KOPT-K1 (cell line): ENCODE measurements around the gene THSD7A.

ENCODE experiments used
- H3K27ac ChIP-seq: fragments of 200-600 bp; sonication (generic); 2 replicates; pipeline ENCODE4 v1.5.1; 2016; ENCODE audit warnings: antibody characterized with exemption, mild to moderate bottlenecking, low read depth, low read length; ENCODE audit not compliant: poor library complexity, severe bottlenecking
- H3K36me3 ChIP-seq: fragments of 200-600 bp; sonication (generic); 2 replicates; pipeline ENCODE4 v1.5.1; 2017; ENCODE audit warnings: antibody characterized with exemption, mild to moderate bottlenecking, low read length, moderate library complexity; ENCODE audit not compliant: insufficient read depth
- H3K9me3 ChIP-seq: fragments of 200-600 bp; sonication (generic); 2 replicates; pipeline ENCODE4 v1.5.1; 2017; ENCODE audit warnings: antibody characterized with exemption, low read length, mild to moderate bottlenecking; ENCODE audit not compliant: insufficient read depth, poor library complexity, severe bottlenecking

THSD7A gene

GRCh38 chr7:11667810-11668185, 164.2 kb downstream of the THSD7A start:
- H3K36me3 ChIP-seq: no peaks in the 10 kb centered on the region
- H3K27ac ChIP-seq: no peak overlapping the region
- no peaks in the 10 kb centered on the region for H3K9me3 ChIP-seq

GRCh38 chr7:11667071-11667809, 164.8 kb downstream of the THSD7A start:
- no peak overlapping the region for H3K27ac ChIP-seq
- no peaks in the 10 kb centered on the region for H3K9me3 ChIP-seq
- H3K36me3 ChIP-seq: no peaks in the 10 kb centered on the region

- H3K36me3 ChIP-seq: no peaks in the 10 kb centered on the region
- H3K9me3 ChIP-seq: no peaks in the 10 kb centered on the region
- no peak overlapping the region for H3K27ac ChIP-seq
Measured at GRCh38 chr7:11665357-11665756, 166.6 kb downstream of the THSD7A start.

GRCh38 chr7:11655642-11656041, 176.4 kb downstream of the THSD7A start:
- no peak overlapping the region for H3K27ac ChIP-seq
- H3K36me3 ChIP-seq: no peaks in the 10 kb centered on the region
- H3K9me3 ChIP-seq: no peaks in the 10 kb centered on the region

GRCh38 chr7:11655163-11655562, 176.8 kb downstream of the THSD7A start:
- no peaks in the 10 kb centered on the region for H3K36me3 ChIP-seq
- H3K9me3 ChIP-seq: no peaks in the 10 kb centered on the region
- H3K27ac ChIP-seq: no peak overlapping the region

- no peaks in the 10 kb centered on the region for H3K36me3 ChIP-seq
- no peak overlapping the region for H3K27ac ChIP-seq
- no peaks in the 10 kb centered on the region for H3K9me3 ChIP-seq
Measured at GRCh38 chr7:11650500-11650899, 181.5 kb downstream of the THSD7A start.

GRCh38 chr7:11650030-11650429, 182.0 kb downstream of the THSD7A start:
- Histone ChIP-seq H3K27ac (no peak overlapping the region), H3K9me3 (no peaks in the 10 kb centered on the region), H3K36me3 (no peaks in the 10 kb centered on the region)

GRCh38 chr7:11648980-11649379, 183.0 kb downstream of the THSD7A start:
- no peak overlapping the region for H3K27ac ChIP-seq
- no peaks in the 10 kb centered on the region for H3K36me3 ChIP-seq
- no peaks in the 10 kb centered on the region for H3K9me3 ChIP-seq

- Histone ChIP-seq H3K27ac (no peak overlapping the region), H3K9me3 (no peaks in the 10 kb centered on the region), H3K36me3 (no peaks in the 10 kb centered on the region)
Measured at GRCh38 chr7:11648101-11648500, 183.9 kb downstream of the THSD7A start.

- Histone ChIP-seq H3K36me3 (no peaks in the 10 kb centered on the region), H3K27ac (no peak overlapping the region), H3K9me3 (no peaks in the 10 kb centered on the region)
Measured at GRCh38 chr7:11642841-11643240, 189.2 kb downstream of the THSD7A start.

GRCh38 chr7:11642276-11642675, 189.7 kb downstream of the THSD7A start:
- H3K9me3 ChIP-seq: no peaks in the 10 kb centered on the region
- H3K27ac ChIP-seq: no peak overlapping the region
- H3K36me3 ChIP-seq: no peaks in the 10 kb centered on the region

GRCh38 chr7:11638011-11638774, 193.8 kb downstream of the THSD7A start:
- H3K36me3 ChIP-seq: no peaks in the 10 kb centered on the region
- no peaks in the 10 kb centered on the region for H3K9me3 ChIP-seq
- H3K27ac ChIP-seq: no peak overlapping the region

GRCh38 chr7:11636274-11636673, 195.7 kb downstream of the THSD7A start:
- Histone ChIP-seq H3K27ac (no peak overlapping the region), H3K9me3 (no peaks in the 10 kb centered on the region), H3K36me3 (no peaks in the 10 kb centered on the region)

- Histone ChIP-seq H3K27ac (no peak overlapping the region), H3K36me3 (no peaks in the 10 kb centered on the region), H3K9me3 (no peaks in the 10 kb centered on the region)
Measured at GRCh38 chr7:11633310-11633709, 198.7 kb downstream of the THSD7A start.

- no peak overlapping the region for H3K27ac ChIP-seq
- no peaks in the 10 kb centered on the region for H3K9me3 ChIP-seq
- no peaks in the 10 kb centered on the region for H3K36me3 ChIP-seq
Measured at GRCh38 chr7:11630355-11630754, 201.6 kb downstream of the THSD7A start.

- Histone ChIP-seq H3K9me3 (no peaks in the 10 kb centered on the region), H3K27ac (no peak overlapping the region), H3K36me3 (no peaks in the 10 kb centered on the region)
Measured at GRCh38 chr7:11625669-11626068, 206.3 kb downstream of the THSD7A start.
